Activated CD4-positive, alpha-beta T cell treated with anti-CD3 and anti-CD28 coated beads, Interleukin-2, amount 50 U/mL, for 16 hours (primary cell): ENCODE measurements around the gene NDUFA3.

Experiments used
- DNase-seq: peaks from one replicate; pipeline ENCODE4 v3.0.0-alpha.2; 2020

Gene NDUFA3

GRCh38 chr19:54141356-54141755 lies 38.7 kb downstream of the NDUFA3 start:
- no peak for DNase-seq

- DNase-seq, result no peak
Observed at GRCh38 chr19:54142166-54142780, 39.6 kb downstream of the NDUFA3 start.

GRCh38 chr19:54145541-54146158 lies 43.0 kb downstream of the NDUFA3 start:
- DNase-seq, result no peak

- no peak for DNase-seq
Observed at GRCh38 chr19:54147676-54148075, 45.0 kb downstream of the NDUFA3 start.

GRCh38 chr19:54148158-54148557 lies 45.5 kb downstream of the NDUFA3 start:
- DNase-seq, result no peak

- DNase-seq, result no peak
Observed at GRCh38 chr19:54149021-54149812, 46.6 kb downstream of the NDUFA3 start.

- no peak for DNase-seq
Observed at GRCh38 chr19:54151362-54152035, 48.8 kb downstream of the NDUFA3 start.

GRCh38 chr19:54152267-54152666 lies 49.6 kb downstream of the NDUFA3 start:
- DNase-seq, result no peak

GRCh38 chr19:54152878-54153524 lies 50.3 kb downstream of the NDUFA3 start:
- no peak for DNase-seq

GRCh38 chr19:54153731-54154326 lies 51.2 kb downstream of the NDUFA3 start:
- DNase-seq, result no peak

GRCh38 chr19:54154603-54155345 lies 52.1 kb downstream of the NDUFA3 start:
- no peak for DNase-seq

- no peak for DNase-seq
Observed at GRCh38 chr19:54155694-54156093, 53.0 kb downstream of the NDUFA3 start.

- DNase-seq, result no peak
Observed at GRCh38 chr19:54156490-54156889, 53.8 kb downstream of the NDUFA3 start.

GRCh38 chr19:54156953-54157352 lies 54.3 kb downstream of the NDUFA3 start:
- no peak for DNase-seq
